Psoas muscle (tissue), 8 donors: Measurements from ENCODE around the gene DMPK. TPM values are rescaled to one million over a fixed set of nuclear protein-coding genes. Genes with fewer than 3 reads are reported as not detected.

Experiments used
- ATAC-seq, 4 donors: fragments of 200-7000 bp; cut with Tn5 transposase; one replicate each; pipeline ENCODE4 v1.9.1; 2020; ENCODE audit warnings: moderate library complexity in 3 of 4, mild to moderate bottlenecking in 2 of 4
- DNase-seq, 2 donors: peaks; one replicate each; pipeline ENCODE4 v3.0.0-alpha.2; 2020
- H3K27ac ChIP-seq: fragments of 200-600 bp; one replicate; pipeline ENCODE4 v1.8.0; 2022
- H3K27me3 ChIP-seq, 3 donors: fragments of 200-600 bp in 1 of 3; one replicate each; pipeline versions ENCODE4 v1.6.1 to v1.8.0; 2013 to 2022; ENCODE audit warnings: low read length in 2 of 3, mild to moderate bottlenecking in 2 of 3, moderate library complexity in 1 of 3; ENCODE audit not compliant: insufficient read depth in 3 of 3
- H3K36me3 ChIP-seq, 2 donors: fragments of 200-600 bp in 1 of 2; one replicate each; pipeline versions ENCODE4 v1.6.1 to v1.8.0; 2013 to 2022; ENCODE audit warnings: low read depth in 1 of 2, mild to moderate bottlenecking in 1 of 2, moderate library complexity in 1 of 2; ENCODE audit not compliant: insufficient read depth in 1 of 2
- H3K4me1 ChIP-seq: fragments of 200-600 bp; one replicate; pipeline ENCODE4 v1.8.0; 2022
- H3K4me3 ChIP-seq: fragments of 200-600 bp; one replicate; pipeline ENCODE4 v1.8.0; 2022; ENCODE audit warnings: mild to moderate bottlenecking
- H3K9me3 ChIP-seq: fragments of 200-600 bp; one replicate; pipeline ENCODE4 v1.8.0; 2022
- CTCF ChIP-seq: fragments of 200-600 bp; IDR thresholded peaks from one replicate; pipeline ENCODE4 v1.8.0; 2022; ENCODE audit warnings: antibody characterized with exemption
- WGBS, 3 donors: extraction: QIAGEN DNeasy Blood & Tissue Kit; methylation state at CpG; one replicate each; pipeline versions ENCODE4 v1.1.6 to v1.1.7; 2013; 5-methylcytosine and 5-hydroxymethylcytosine counted together
- intact Hi-C, 2 donors: fragments of 100-400 bp; cut with DNase I; formaldehyde crosslinking; loops; one replicate each; pipeline versions ENCODE4 v1.11.0 to v1.14.2; 2022
- polyA plus RNA-seq, 3 donors: library from polyadenylated mRNA; stranded (reverse); fragments of 200-250 nt; gene quantifications; one replicate each; pipeline ENCODE4 v1.2.3, GENCODE V29; 2013
- total RNA-seq, 4 donors: library from RNA; stranded (reverse); fragmentation: NEBNext Ultra II Directional in 2 of 4; extraction: Animal tissue kit (Norgen Biotek cat#: 25700) in 2 of 4; gene quantifications; one replicate each; pipeline versions ENCODE4 v1.2.1 to v1.2.4, GENCODE V29; 2021 to 2023
- donor health status: healthy with polysubstance abuse.
- donor health status: DM: no; HTN: no; CAD: no; lungs with moderate emphysema.
- donor health status: Bipolar disorder and iron deficiency.
- donor health status: healthy.
- donor health status: DM: yes; HTN: yes; CAD: no.
- donor health status: DM: no; HTN: no; CAD: no.
- donor health status: DM: no; HTN: no; CAD: no.
- donor health status: DM: yes; HTN: yes; CAD: no.

Gene DMPK
- total and polyA plus RNA-seq, 7 donors, result 53.0 to 617 (median 132) TPM

DNA sequence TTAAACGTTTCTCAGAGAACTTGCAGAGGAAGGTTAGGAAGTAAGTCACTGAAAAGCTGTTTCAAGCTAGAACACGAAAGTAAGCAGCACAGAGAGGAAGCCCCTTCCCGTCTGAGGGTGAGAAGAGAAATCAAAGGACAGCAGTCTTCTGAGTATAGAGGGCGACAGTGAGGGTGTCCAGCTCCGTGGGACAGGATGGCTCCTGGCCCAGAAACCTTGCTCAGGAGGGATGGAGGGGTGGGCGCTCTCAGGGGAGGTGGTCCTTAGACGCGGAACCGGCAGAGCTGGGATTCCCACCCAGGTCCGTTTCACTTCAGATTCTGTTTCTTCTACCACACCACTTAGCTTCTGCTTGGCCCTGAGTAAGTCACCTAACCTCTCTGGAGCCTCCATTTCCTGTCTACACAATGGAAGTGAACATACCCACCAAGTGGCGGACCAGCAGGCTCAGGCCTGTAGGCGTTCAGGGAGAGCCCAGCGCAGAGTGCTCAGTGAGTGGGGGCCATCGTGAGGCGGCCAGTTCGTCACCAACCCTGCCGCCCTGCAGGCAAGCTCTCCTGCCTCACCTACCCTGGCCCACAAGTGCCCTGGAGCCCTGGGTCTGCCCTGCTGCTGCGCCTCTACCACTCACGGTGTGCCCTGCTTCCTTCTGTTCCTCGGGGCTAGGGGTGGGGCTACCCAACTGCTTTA lies 38.3 kb upstream of the DMPK start:
- DNase-seq, result no peak
- ATAC-seq, result no peak
- no peak for TF ChIP-seq CTCF
- H3K9me3 ChIP-seq, result no peaks in the 10 kb centered on the region
- no peaks in the 10 kb centered on the region for H3K27me3 ChIP-seq
- H3K36me3 ChIP-seq, result peaks cover 4 to 50% of the 10 kb centered on the region in 2 donors
- peaks cover 5% of the 10 kb centered on the region for H3K4me1 ChIP-seq
- 73 to 78% (median 77%) methylated on average over 19 to 20 of the region's 20 CpGs for WGBS, 3 donors
- intact Hi-C loops, result no loop called here
- no peak overlapping the region for H3K27ac ChIP-seq
- H3K4me3 ChIP-seq, result no peak overlapping the region

DNA sequence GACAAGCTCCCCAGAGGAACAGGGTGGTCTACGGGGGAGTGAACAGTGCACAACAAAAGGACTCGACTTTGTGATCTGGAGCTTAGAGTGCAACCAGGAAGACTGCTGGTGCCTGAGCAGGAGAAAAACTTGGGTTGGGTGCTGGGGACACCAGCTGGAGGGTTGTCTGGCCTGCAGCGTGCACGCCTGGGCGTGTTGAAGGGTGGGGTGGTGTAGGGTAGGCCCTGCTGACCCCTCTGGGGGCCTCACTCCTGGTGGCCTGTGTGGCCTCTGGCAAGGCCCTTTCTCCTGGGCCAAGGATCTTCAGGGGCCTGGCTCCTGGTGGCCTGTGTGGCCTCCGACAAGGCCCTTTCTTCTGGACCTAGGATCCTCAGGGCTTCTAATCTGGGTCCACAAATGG lies 37.5 kb upstream of the DMPK start:
- Histone ChIP-seq H3K4me1 (peaks cover 5% of the 10 kb centered on the region), H3K4me3 (no peak overlapping the region), H3K27ac (no peak overlapping the region), H3K9me3 (no peaks in the 10 kb centered on the region), H3K36me3 (peaks cover 2 to 42% of the 10 kb centered on the region in 2 donors), H3K27me3 (peaks cover 0 to 2% (median 0%) of the 10 kb centered on the region in 3 donors)
- no peak for DNase-seq
- no peak for TF ChIP-seq CTCF
- WGBS, 3 donors, result 90 to 91% (median 90%) methylated on average over 5 to 6 of the region's 6 CpGs
- intact Hi-C loops, result no loop called here
- no peak for ATAC-seq

- DNase-seq (no peak), ATAC-seq (peak in 3 of 4 donors; percentile 7 to 20 (median 19))
- peaks cover 0 to 2% (median 0%) of the 10 kb centered on the region in 3 donors for H3K27me3 ChIP-seq
- intact Hi-C loops, result loop anchor here in 1 of 2 donors (1.0 kb wide), 1 partner anchor 65 kb away; no protein-coding TSS in a partner anchor
- 66 to 79% (median 75%) methylated on average over 17 to 19 of the region's 19 CpGs for WGBS, 3 donors
- H3K4me3 ChIP-seq, result no peak overlapping the region
- no peak for TF ChIP-seq CTCF
- no peaks in the 10 kb centered on the region for H3K9me3 ChIP-seq
- no peaks in the 10 kb centered on the region for H3K4me1 ChIP-seq
- peaks cover 0 to 25% of the 10 kb centered on the region in 2 donors for H3K36me3 ChIP-seq
- H3K27ac ChIP-seq, result no peak overlapping the region
These were observed 35.5 kb upstream of the DMPK start for GRCh38 chr19:45817725-45818301.

GRCh38 chr19:45817010-45817724 lies 34.9 kb upstream of the DMPK start:
- H3K4me1 ChIP-seq, result no peaks in the 10 kb centered on the region
- peak; percentile 95 for TF ChIP-seq CTCF
- peaks cover 0 to 20% of the 10 kb centered on the region in 2 donors for H3K36me3 ChIP-seq
- ATAC-seq, result peak; percentile 86 to 91 (median 88)
- no peak overlapping the region for H3K27ac ChIP-seq
- intact Hi-C loops, result loop anchor here in 1 of 2 donors (1.0 kb wide), 1 partner anchor 66 kb away; no protein-coding TSS in a partner anchor
- peak; percentile 92 to 97 for DNase-seq
- WGBS, 3 donors, result 19 to 23% (median 21%) methylated on average over 24 of the region's 24 CpGs
- peaks cover 0 to 2% (median 0%) of the 10 kb centered on the region in 3 donors for H3K27me3 ChIP-seq
- no peak overlapping the region for H3K4me3 ChIP-seq
- no peaks in the 10 kb centered on the region for H3K9me3 ChIP-seq
